ENCODE data around the gene ABCA13. TPM values are rescaled to one million over a fixed set of nuclear protein-coding genes. Genes with fewer than 3 reads are reported as not detected.

Gene ABCA13
- total and polyA plus RNA-seq, 2 of the 4 experiments (the other 2 are of a cell fraction), result under 0.01 to 0.07 TPM

DNA sequence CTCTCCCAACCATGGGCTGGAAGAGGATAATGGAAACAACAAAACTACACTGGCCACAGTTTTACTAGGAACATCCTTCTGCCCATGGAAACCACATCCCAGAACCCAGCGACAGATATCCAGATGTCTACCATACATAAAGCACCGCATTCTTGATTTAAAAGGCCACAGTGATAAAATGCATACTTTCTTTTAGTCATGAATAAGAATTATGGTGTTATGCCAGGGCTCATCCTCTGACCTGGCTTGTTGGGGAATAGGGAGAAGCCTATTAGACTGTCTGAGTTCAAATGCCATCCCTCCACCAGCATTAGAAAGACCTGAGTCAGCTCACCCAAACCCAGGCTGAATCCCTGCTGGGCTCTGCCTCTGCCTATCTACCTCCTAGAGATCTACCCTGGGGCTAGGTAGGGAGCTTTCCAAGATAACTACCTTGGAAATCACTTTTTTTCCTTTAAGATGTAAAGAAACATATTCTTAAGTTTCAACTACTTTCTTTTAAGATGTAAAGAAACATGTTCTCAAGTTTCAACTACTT lies 5.2 kb downstream of the ABCA13 start:
- H2AK5ac ChIP-seq (ENCODE audit: low read depth, low read length), result no peak overlapping the region
- no peak overlapping the region for H3K4me3 ChIP-seq (ENCODE audit: insufficient read depth, low read depth, low read length)
- ATAC-seq (ENCODE audit: low read depth) (peak; percentile 17; the same call in 1 of the 2 replicates), DNase-seq (no peak)
- H3K79me1 ChIP-seq (ENCODE audit: low read depth in 1 of 2, low read length in 2 of 2), result no peaks in the 10 kb centered on the region
- H3K18ac ChIP-seq (ENCODE audit: low read depth, low read length), result no peak overlapping the region
- H3K56ac ChIP-seq (ENCODE audit: extremely low read depth, insufficient read depth, low read length), result no peak overlapping the region
- intact Hi-C loops (cut with micrococcal nuclease) (no loop called here), in situ Hi-C loops (cut with MboI; ENCODE audit: low sequenced_read_pairs) (no loop called here), dilution Hi-C loops (cut with HindIII; ENCODE audit: low sequenced_read_pairs, unreplicated experiment) (no loop called here)
- H3K14ac ChIP-seq (replicated peaks; ENCODE audit: low read depth, low read length), result no peak overlapping the region
- no peaks in the 10 kb centered on the region for H3K36me3 ChIP-seq (ENCODE audit: control insufficient read depth, insufficient read depth, low read length)
- H3K9ac ChIP-seq (ENCODE audit: low read depth, low read length), result no peak overlapping the region
- H3K4me2 ChIP-seq (ENCODE audit: low read depth, low read length), result no peak overlapping the region
- POLR2A ChIA-PET (ENCODE audit: unreplicated experiment), result no interaction called here
- CTCF ChIA-PET, result interaction anchor here (0.6 kb wide), 1 partner anchor 37 kb away, joined by 3 read pairs; no protein-coding TSS in a partner anchor
- no peak overlapping the region for H4K91ac ChIP-seq (ENCODE audit: insufficient read depth, low read depth, low read length)
- H2AFZ ChIP-seq (replicated peaks; ENCODE audit: low read length, poor library complexity), result no peak overlapping the region
- H3K4me1 ChIP-seq (ENCODE audit: control insufficient read depth, insufficient read depth, low read length), result peaks cover 4% of the 10 kb centered on the region; the same call in 1 of the 2 replicates
- H3K4ac ChIP-seq (ENCODE audit: low read depth, low read length), result no peak overlapping the region
- WGBS, 2 experiments (ENCODE audit: extremely low coverage in 2 of 2, insufficient read length in 1 of 2), result no CpG with 5 or more reads among the region's 2 CpGs
- no TSS peak for BruUV-seq (replicated peaks)
- no peaks in the 10 kb centered on the region for H3K9me3 ChIP-seq (ENCODE audit: control insufficient read depth, insufficient read depth, low read length)
- H2BK15ac ChIP-seq (ENCODE audit: low read depth, low read length), result no peak overlapping the region
- peaks cover 10% of the 10 kb centered on the region; the same call in 1 of the 2 replicates for H3K9me1 ChIP-seq (ENCODE audit: insufficient read depth, low read length)
- H4K8ac ChIP-seq (ENCODE audit: low read depth in 2 of 2, low read length in 2 of 2), result no peak overlapping the region
- H4K20me1 ChIP-seq (ENCODE audit: insufficient read depth, low read length), result no peaks in the 10 kb centered on the region
- H3K27ac ChIP-seq (ENCODE audit: insufficient read depth, low read length), result no peak overlapping the region
- no peaks in the 10 kb centered on the region for H3K27me3 ChIP-seq (ENCODE audit: control insufficient read depth, insufficient read depth, low read length)
- H4K5ac ChIP-seq (ENCODE audit: low read depth, low read length), result no peak overlapping the region
- H2AK9ac ChIP-seq (replicated peaks; ENCODE audit: low read depth, low read length, poor library complexity), result no peak overlapping the region
- H3K23ac ChIP-seq (ENCODE audit: low read depth, low read length), result no peak overlapping the region
- no peak overlapping the region for H2BK120ac ChIP-seq (ENCODE audit: low read depth, low read length)
- TF ChIP-seq CHD1 (IDR thresholded peaks at IDR 0.05; ENCODE audit: low read depth, low read length) (no peak), RCOR1 (IDR thresholded peaks at IDR 0.05; ENCODE audit: insufficient replicate concordance, low read length) (no peak), CEBPB (IDR thresholded peaks at IDR 0.05; ENCODE audit: low read depth, low read length) (no peak)
- TF ChIP-seq, protein P1, sequence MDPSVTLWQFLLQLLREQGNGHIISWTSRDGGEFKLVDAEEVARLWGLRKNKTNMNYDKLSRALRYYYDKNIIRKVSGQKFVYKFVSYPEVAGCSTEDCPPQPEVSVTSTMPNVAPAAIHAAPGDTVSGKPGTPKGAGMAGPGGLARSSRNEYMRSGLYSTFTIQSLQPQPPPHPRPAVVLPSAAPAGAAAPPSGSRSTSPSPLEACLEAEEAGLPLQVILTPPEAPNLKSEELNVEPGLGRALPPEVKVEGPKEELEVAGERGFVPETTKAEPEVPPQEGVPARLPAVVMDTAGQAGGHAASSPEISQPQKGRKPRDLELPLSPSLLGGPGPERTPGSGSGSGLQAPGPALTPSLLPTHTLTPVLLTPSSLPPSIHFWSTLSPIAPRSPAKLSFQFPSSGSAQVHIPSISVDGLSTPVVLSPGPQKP (IDR thresholded peaks at IDR 0.05; ENCODE audit: borderline replicate concordance, low read depth, low read length), result no peak
- H2BK5ac ChIP-seq (ENCODE audit: low read depth, low read length, poor library complexity, severe bottlenecking), result no peak overlapping the region
- no peak overlapping the region for H2BK20ac ChIP-seq (ENCODE audit: low read depth, low read length)
